AG04450 (cell line): ENCODE measurements around the gene TET1. TPM values are rescaled to one million over a fixed set of nuclear protein-coding genes. Genes with fewer than 3 reads are reported as not detected.

ENCODE experiments used
- CTCF ChIA-PET: fragments of 300-600, 350-600 bp; formaldehyde crosslinking; extraction: SDS; loops from one replicate; lab custom pipeline; 2022; ENCODE audit warnings: antibody characterized with exemption, inconsistent platforms; lab: Charles Lee
- POLR2A ChIA-PET: fragments of 350-600 bp; formaldehyde crosslinking; extraction: SDS; loops from one replicate; lab custom pipeline; 2021; ENCODE audit warnings: antibody characterized with exemption, inconsistent platforms; lab: Yijun Ruan, JAX
- DNase-seq: peaks from one replicate; pipeline ENCODE4 v3.0.0-alpha.2; 2011; ENCODE audit warnings: low read depth, low spot score
- H3K27ac ChIP-seq: one replicate; pipeline ENCODE4 v1.5.1; 2012; ENCODE audit warnings: low read depth, low read length, control low read depth
- H3K27me3 ChIP-seq: one replicate; pipeline ENCODE4 v1.6.0; 2012; ENCODE audit warnings: low read length; ENCODE audit not compliant: control insufficient read depth, insufficient read depth
- H3K4me3 ChIP-seq: 2 replicates; pipeline ENCODE4 v1.5.1; 2011; ENCODE audit warnings: mild to moderate bottlenecking, low read depth, low read length, control low read depth
- H3K9me3 ChIP-seq: 2 replicates; pipeline ENCODE4 v1.5.1; 2012; ENCODE audit warnings: low read length; ENCODE audit not compliant: control insufficient read depth, insufficient read depth
- polyA plus RNA-seq: library from polyadenylated mRNA; depleted of rRNA; stranded (reverse); fragments of >200 nt; gene quantifications from 2 replicates; pipeline ENCODE4 v1.2.3, GENCODE V29; 2011
- TF ChIP-seq, protein P1 (sequence below): IDR thresholded peaks from 2 replicates; pipeline ENCODE4 v1.5.1; 2011; ENCODE audit warnings: low read depth, low read length, control low read depth, inconsistent platforms

The TET1 gene
- polyA plus RNA-seq, 1 experiment: 3.4 TPM

DNA sequence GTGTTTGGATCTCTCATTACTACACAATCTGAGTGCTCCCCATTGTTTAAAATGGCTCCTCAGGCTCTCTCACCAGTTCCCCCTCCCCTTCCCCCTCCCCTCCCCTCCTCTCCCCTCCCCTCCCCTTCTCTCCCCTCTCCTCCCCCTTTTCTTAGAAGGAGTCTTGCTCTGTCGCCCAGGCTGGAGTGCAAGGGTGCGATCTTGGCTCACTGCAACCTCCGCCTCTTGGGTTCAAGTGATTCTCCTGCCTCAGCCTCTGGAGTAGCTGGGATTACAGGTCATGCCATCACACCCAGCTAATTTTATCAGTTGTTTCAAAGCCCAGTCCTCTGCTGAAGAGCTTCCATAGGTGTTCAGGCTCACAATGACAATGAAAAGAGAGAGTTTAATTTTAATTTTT lies 157.3 kb downstream of the TET1 start:
- Histone ChIP-seq H3K4me3 (no peak overlapping the region), H3K9me3 (peaks cover 3% of the 10 kb centered on the region; the same call in 1 of the 2 replicates), H3K27ac (no peak overlapping the region), H3K27me3 (no peaks in the 10 kb centered on the region)
- CTCF ChIA-PET: no interaction called here
- POLR2A ChIA-PET: no interaction called here
- DNase-seq: no peak
- TF ChIP-seq, protein P1, sequence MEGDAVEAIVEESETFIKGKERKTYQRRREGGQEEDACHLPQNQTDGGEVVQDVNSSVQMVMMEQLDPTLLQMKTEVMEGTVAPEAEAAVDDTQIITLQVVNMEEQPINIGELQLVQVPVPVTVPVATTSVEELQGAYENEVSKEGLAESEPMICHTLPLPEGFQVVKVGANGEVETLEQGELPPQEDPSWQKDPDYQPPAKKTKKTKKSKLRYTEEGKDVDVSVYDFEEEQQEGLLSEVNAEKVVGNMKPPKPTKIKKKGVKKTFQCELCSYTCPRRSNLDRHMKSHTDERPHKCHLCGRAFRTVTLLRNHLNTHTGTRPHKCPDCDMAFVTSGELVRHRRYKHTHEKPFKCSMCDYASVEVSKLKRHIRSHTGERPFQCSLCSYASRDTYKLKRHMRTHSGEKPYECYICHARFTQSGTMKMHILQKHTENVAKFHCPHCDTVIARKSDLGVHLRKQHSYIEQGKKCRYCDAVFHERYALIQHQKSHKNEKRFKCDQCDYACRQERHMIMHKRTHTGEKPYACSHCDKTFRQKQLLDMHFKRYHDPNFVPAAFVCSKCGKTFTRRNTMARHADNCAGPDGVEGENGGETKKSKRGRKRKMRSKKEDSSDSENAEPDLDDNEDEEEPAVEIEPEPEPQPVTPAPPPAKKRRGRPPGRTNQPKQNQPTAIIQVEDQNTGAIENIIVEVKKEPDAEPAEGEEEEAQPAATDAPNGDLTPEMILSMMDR: no peak

DNA sequence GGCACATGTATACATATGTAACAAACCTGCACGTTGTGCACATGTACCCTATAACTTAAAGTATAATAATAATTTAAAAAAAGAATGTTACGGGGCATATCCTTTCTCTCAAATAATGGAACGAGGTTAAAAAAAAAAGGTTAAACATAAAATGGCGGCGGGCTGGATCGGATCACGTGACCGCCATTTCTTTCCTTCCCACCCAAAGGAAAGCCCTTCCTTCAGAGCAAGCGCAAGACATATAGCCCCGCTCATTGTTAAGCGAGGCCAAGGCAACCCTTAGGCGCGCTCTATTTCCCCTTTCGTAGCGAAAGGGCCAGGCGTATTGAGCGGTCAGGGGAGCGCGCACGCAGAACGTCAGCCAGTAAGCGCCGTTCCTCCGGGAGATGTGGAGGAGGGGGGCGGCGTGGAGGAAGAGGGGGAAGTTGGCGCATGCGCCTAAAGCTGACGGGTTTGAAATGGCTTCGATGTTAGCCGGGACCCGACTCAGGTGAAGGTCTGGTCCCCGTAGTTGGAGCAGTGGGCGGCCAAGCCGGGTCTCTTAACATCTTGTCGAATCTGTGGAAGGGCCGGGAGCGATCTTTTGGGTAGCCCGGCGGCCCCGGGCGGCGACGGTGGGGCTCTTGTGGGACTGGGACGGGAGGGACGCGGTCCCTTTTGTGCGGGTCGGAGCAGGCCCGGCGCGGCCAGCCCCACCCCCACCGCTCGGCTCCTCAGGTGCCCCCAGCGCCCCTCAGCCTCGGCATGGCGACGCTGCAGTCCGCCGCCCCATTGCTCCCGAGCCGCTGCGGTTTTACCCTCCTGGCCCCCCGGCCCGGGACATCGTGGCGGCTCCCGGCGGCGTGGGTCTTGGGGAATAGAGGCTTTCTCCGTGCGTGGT lies 160.9 kb downstream of the TET1 start, which contains the start of gene CCAR1:
Gene CCAR1 (plus strand): TSS at position 447 of the 880 bp plus-strand sequence. CDS start 1,266 bp downstream, outside the sequence.
- TF ChIP-seq, protein P1: no peak
- H3K9me3 ChIP-seq: peaks cover 3% of the 10 kb centered on the region; the same call in 1 of the 2 replicates
- H3K4me3 ChIP-seq: peak within 1 kb of the TSS; percentile 83
- DNase-seq: peak; percentile 98
- ChIA-PET POLR2A (interaction anchor here (0.6 to 1.0 kb wide), 5 partner anchors 161 to 389 kb away, joined by 3 to 4 read pairs (median 3); partner anchors contain the start of genes HNRNPH3 and TET1), CTCF (interaction anchor here (0.5 kb wide), 1 partner anchor 268 kb away, joined by 3 read pairs; no protein-coding TSS in a partner anchor)
- H3K27me3 ChIP-seq: no peaks in the 10 kb centered on the region
- H3K27ac ChIP-seq: peak within 1 kb of the TSS; percentile 87

DNA sequence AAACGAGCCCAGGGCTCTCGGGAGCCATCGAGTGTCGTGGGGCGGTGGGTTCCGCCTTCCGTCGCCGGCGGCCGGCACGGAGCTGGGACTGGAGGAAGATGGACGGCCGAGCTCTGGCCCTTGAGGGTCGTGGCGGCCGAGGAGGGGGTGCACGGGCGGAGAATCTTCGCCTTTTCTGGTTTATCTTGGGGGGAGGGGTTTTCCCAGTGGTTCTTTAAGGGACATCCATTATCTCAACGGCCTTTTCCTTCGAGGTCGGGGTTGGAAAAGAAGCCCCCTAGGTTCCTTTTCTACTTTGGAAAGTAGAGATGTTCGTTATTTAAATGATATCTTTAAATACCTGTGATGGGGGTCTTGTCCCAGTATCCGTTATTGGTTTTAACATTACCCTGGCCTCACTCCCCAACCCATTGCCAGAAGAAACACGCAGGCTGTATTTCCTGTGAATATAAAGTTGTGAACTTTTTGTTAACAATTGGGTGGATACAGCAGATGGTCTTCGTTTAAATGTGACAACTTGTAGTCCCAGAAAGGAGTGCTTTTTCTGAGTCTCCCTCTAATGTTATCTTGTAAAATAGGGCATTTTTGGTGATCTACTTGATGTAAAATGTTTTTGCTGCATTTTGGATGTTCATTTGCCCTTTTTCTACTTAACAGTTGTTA lies 161.7 kb downstream of the TET1 start:
- POLR2A ChIA-PET: interaction anchor here (0.6 to 1.0 kb wide), 3 partner anchors 180 to 390 kb away, joined by 3 read pairs; partner anchors contain the start of gene HNRNPH3
- Histone ChIP-seq H3K27me3 (no peaks in the 10 kb centered on the region), H3K9me3 (peaks cover 3% of the 10 kb centered on the region; the same call in 1 of the 2 replicates), H3K27ac (peak overlapping the region; percentile 87), H3K4me3 (peak overlapping the region; percentile 83)
- CTCF ChIA-PET: interaction anchor here (0.5 kb wide), 1 partner anchor 269 kb away, joined by 3 read pairs; no protein-coding TSS in a partner anchor
- DNase-seq: no peak
- TF ChIP-seq, protein P1: no peak

DNA sequence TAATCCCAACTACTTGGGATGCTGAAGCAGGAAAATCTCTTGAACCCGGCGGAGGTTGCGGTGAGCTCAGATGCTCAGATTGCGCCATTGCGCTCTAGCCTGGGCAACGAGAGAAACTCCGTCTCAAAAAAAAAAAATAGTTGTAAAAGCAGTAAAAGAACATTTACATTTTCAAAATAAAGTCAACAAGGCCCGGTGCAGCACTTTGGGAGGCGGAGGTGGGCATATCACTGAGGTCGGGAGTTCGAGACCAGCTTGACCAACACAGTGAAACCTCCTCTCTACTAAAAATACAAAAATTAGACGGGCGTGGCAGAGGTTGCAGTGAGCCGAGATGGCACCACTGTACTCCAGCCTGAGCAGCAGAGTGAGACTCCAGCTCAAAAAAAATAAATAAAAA lies 164.9 kb downstream of the TET1 start:
- CTCF ChIA-PET: no interaction called here

More for the DNA sequence above, 164.9 kb downstream of the TET1 start:
- Histone ChIP-seq H3K27ac (no peak overlapping the region), H3K9me3 (peaks cover 3% of the 10 kb centered on the region; the same call in 1 of the 2 replicates), H3K27me3 (no peaks in the 10 kb centered on the region), H3K4me3 (no peak overlapping the region)
- POLR2A ChIA-PET: interaction anchor here (0.7 kb wide), 1 partner anchor 14 kb away, joined by 4 read pairs; no protein-coding TSS in a partner anchor
- TF ChIP-seq, protein P1: no peak
- DNase-seq: no peak
